Endothelial cell of hepatic sinusoid (primary cell): Measurements from ENCODE around the gene RNASEH2A.

Source experiments
- in situ Hi-C: cut with HindIII; loops from 2 replicates; pipeline ENCODE4 v1.10.0; 2017; ENCODE audit warnings: low sequenced_read_pairs

RNASEH2A gene

DNA sequence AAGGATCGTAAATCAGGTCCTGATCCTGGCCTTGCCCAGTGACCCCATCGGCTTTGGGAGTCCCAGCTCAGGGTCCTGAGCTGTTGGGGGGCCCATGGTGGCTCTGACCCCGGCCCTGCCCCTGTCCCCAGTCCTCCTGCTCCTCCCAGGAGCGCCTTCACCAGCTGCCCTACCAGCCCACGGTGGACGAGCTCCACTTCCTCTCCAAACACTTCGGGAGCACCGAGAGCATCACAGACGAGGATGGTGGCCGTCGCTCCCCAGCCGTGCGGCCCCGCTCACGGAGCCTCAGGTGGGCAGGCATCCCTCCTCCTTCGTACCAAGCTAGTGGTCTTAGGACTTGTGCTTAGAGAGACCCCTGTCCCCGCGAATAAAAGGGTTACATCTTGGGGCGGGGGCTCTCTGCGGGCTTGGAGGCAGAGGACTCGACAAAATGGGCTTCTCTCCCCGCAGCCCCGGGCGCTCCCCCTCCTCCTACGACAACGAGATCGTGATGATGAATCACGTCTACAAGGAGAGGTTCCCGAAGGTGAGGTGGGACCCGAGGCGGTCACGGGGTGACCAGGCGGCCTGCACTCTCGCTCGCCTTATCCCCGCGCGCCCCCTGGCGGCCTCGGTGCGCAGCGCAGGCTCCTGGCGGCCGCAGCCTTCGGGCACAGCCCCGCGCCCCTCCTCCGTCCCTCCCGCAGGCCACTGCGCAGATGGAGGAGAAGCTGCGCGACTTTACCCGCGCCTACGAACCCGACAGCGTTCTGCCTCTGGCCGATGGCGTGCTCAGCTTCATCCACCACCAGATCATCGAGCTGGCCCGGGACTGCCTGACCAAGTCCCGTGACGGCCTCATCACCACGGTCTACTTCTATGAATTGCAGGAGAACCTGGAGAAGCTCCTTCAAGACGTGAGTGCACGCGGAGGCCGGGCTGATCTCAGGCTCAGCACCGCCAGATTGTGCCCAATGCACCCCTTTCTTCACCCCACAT, 41.1 kb downstream of the RNASEH2A start:
- in situ Hi-C loops, result loop anchor here (5.0 kb wide), 1 partner anchor 80 kb away; no protein-coding TSS in a partner anchor

DNA sequence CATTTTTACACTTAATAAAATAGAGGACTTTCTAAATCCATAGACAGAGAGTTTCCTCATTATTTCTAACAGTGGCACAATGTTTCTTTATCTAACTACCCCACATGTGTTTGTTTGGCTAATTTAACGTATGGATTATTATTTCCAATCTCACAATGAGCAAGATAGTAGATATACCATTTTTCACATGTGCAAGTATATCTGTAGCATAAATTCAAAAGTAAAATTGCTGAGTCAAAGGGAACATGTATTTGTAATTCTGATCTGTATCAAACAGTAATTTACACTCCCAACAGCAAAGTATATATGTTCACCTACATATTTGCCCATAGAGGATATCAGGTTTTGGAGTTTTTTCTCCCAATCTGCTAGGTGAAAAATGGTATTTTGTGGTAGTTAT, 50.3 kb downstream of the RNASEH2A start:
- in situ Hi-C loops, result no loop called here

DNA sequence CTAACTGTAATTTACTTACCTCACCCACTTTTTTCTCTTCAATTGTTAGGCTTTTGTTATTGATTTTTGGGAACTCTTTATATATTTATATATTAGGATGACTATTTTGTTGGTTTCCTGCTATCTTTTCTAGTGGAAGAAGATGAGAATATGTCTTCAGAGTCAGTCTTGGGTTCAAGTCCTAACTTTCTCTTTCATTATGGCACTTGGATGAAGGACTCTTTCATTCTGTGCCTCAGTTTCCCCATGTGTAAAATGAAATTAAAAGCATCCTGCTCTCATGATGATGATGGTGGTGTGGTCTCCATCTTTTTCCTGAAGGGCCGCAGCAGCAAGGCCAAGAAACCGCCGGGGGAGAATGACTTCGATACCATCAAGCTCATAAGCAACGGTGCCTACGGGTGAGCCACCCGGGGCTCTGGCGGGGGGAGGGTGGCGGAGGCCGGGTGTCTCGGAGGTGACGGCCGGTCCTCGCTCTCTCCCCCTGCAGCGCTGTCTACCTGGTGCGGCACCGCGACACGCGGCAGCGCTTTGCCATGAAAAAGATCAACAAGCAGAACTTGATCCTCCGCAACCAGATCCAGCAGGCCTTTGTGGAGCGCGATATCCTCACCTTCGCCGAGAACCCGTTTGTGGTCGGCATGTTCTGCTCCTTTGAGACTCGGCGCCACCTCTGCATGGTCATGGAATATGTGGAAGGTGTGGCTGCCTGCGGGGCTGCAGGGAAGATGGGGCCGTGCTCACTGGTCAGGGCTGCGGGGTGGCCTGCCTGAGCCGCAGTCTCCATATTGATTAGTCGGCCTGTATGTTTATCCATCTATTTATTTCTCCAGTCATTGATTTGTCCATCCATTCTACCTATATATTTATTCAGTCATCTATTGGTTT, 51.9 kb downstream of the RNASEH2A start:
- in situ Hi-C loops, result no loop called here

DNA sequence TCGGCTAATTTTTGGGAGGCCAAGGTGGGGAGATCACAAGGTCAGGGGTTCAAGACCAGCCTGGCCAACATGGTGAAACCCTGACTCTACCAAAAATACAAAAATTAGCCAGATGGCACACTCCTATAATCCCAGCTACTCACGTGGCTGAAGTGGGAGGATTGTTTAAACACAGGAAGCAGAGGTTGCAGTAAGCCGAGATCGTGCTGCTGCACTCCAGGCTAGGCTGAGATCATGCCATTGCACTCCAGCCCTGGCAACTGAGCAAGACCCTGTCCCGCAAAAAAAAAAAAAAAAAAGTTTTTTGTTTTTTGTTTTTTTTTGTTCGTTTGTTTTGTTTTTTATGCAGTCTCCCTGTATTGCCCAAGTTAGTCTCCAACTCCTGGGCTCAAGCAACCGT, 53.2 kb downstream of the RNASEH2A start:
- in situ Hi-C loops, result no loop called here
